ENCODE data around the gene CASZ1.

Gene CASZ1

GRCh38 chr1:10808441-10808840 lies 12.0 kb upstream of the CASZ1 start:
- no peaks in the 10 kb centered on the region for H3K9me3 ChIP-seq (ENCODE audit: insufficient read depth, low read depth, low read length)

GRCh38 chr1:10806966-10807365 lies 10.5 kb upstream of the CASZ1 start:
- H3K4me1 ChIP-seq (ENCODE audit: insufficient read depth, low read length), result no peaks in the 10 kb centered on the region
- no peak overlapping the region for H3K27ac ChIP-seq (ENCODE audit: low read length)
- no peak overlapping the region for H3K4me3 ChIP-seq (ENCODE audit: low read length)
- no peaks in the 10 kb centered on the region for H3K9me3 ChIP-seq (ENCODE audit: insufficient read depth, low read depth, low read length)
- H3K9ac ChIP-seq (ENCODE audit: low read depth, low read length), result no peak overlapping the region
- H3K36me3 ChIP-seq (ENCODE audit: insufficient read depth, low read depth, low read length), result no peaks in the 10 kb centered on the region
- H3K27me3 ChIP-seq (ENCODE audit: insufficient read depth, low read length), result peaks cover 5% of the 10 kb centered on the region; the same call in 1 of the 2 replicates

More at GRCh38 chr1:10808441-10808840, 12.0 kb upstream of the CASZ1 start:
- Histone ChIP-seq H3K27ac (ENCODE audit: low read length) (no peak overlapping the region), H3K27me3 (ENCODE audit: insufficient read depth, low read length) (peaks cover 5% of the 10 kb centered on the region; the same call in 1 of the 2 replicates), H3K9ac (ENCODE audit: low read depth, low read length) (no peak overlapping the region), H3K36me3 (ENCODE audit: insufficient read depth, low read depth, low read length) (no peaks in the 10 kb centered on the region), H3K4me3 (ENCODE audit: low read length) (no peak overlapping the region), H3K4me1 (ENCODE audit: insufficient read depth, low read length) (no peaks in the 10 kb centered on the region)

DNA sequence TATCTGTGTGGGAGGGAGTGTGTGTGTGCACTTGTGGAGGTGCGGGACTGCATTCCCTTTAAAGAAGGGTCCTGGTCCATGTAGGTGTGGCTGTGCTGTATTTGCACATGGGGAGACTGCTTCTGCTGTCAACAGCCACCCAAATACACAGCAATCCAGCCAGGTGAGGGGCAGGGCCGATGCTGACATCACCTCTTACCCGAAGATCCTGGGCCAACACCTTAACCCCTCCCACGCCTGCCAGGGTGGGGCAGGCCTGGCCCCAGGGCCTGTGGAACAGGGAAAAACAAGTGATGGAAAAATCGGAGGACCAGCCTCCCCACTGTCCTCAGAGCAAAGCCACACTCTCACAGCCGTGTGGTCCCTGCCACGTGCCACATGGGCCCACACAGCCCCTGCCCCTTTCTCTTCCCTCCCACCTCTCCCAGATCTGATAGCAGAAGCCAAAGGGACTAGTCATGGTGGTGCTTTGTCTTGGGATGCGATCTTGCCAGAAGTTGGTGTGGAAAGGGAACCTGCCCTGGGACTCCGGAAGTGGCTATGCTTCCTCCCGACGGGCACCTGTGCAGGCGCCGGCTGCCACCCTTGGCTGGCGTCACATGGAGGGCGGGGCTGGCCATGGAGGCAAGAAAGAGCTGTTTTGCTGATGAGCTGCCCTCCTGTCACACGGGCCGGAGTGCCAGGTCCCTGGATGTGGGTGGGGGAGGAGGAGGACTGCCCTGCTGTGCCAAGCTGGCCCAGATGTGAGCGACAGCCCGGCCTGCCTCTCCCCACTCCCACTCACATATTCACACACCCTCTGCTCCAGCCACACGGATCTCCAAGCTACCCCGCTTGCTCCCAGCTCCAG lies 7.8 kb upstream of the CASZ1 start:
- Histone ChIP-seq H3K27me3 (ENCODE audit: insufficient read depth, low read length) (peaks cover 9% of the 10 kb centered on the region; the same call in 1 of the 2 replicates), H3K4me1 (ENCODE audit: insufficient read depth, low read length) (no peaks in the 10 kb centered on the region), H3K36me3 (ENCODE audit: insufficient read depth, low read depth, low read length) (no peaks in the 10 kb centered on the region), H3K27ac (ENCODE audit: low read length) (no peak overlapping the region), H3K9ac (ENCODE audit: low read depth, low read length) (no peak overlapping the region), H3K4me3 (ENCODE audit: low read length) (no peak overlapping the region), H3K9me3 (ENCODE audit: insufficient read depth, low read depth, low read length) (no peaks in the 10 kb centered on the region)

DNA sequence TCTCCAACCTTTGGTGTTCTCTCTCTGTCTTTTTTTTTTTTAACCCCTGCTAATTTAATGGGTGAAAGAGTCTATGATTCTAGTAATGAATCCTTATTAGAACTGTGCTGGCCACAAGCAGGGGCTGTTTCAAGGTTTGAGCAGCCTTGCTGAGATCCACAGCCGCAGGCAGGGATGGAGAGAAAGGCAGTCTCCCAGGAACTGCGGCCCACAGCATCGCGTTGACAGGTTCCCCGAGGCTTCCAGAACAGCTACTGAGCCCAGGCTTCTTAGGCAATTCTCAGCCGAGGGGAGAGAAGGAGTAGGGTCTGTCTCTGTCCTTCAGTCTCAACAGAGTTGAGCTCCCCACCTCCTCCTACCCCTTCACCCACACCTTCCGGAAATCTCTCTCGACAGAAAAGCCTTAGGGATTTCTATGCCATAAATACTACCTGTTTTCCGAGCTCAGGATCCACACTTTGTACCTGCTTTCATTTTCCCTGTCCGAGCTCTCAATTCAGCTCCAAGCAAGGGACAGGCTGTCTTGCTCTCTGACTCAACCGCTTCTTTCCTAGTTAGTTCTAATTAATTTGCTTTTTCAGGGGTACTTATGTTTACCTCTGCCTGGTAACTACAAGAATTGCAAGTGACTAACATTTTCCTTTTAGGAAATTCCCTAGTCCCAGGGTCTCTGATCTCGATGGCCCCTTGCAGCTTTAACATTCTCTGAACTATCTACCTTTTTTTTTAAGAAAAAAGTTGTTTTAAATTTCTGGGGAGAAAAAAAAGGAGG lies 6.7 kb upstream of the CASZ1 start:
- Histone ChIP-seq H3K36me3 (ENCODE audit: insufficient read depth, low read depth, low read length) (no peaks in the 10 kb centered on the region), H3K27ac (ENCODE audit: low read length) (no peak overlapping the region), H3K9me3 (ENCODE audit: insufficient read depth, low read depth, low read length) (no peaks in the 10 kb centered on the region), H3K4me3 (ENCODE audit: low read length) (no peak overlapping the region), H3K4me1 (ENCODE audit: insufficient read depth, low read length) (no peaks in the 10 kb centered on the region), H3K27me3 (ENCODE audit: insufficient read depth, low read length) (peaks cover 15% of the 10 kb centered on the region; the same call in 1 of the 2 replicates), H3K9ac (ENCODE audit: low read depth, low read length) (no peak overlapping the region)

DNA sequence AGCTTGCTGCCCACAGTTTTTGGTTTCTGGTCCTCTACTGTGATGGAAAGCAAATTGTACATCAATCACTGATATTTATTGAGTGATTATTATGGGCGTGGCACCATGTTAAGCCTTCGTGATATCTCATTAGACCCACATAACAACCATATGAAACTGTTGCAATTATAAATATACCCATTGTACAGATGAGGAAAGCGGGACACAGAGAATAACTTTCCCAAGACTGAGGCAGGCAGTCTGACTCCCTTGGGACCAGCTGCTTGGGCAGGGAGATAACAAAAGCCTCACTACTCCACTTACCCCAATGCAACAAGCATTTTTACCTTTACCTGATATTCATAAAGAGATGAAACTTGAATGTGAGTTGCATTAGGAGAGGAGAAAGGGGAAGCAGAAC lies 4.3 kb upstream of the CASZ1 start:
- Histone ChIP-seq H3K4me1 (ENCODE audit: insufficient read depth, low read length) (no peaks in the 10 kb centered on the region), H3K36me3 (ENCODE audit: insufficient read depth, low read depth, low read length) (no peaks in the 10 kb centered on the region), H3K4me3 (ENCODE audit: low read length) (no peak overlapping the region), H3K27ac (ENCODE audit: low read length) (no peak overlapping the region), H3K9me3 (ENCODE audit: insufficient read depth, low read depth, low read length) (no peaks in the 10 kb centered on the region), H3K9ac (ENCODE audit: low read depth, low read length) (no peak overlapping the region), H3K27me3 (ENCODE audit: insufficient read depth, low read length) (peaks cover 28% of the 10 kb centered on the region)

- no peaks in the 10 kb centered on the region for H3K4me1 ChIP-seq (ENCODE audit: insufficient read depth, low read length)
- peaks cover 38% of the 10 kb centered on the region for H3K27me3 ChIP-seq (ENCODE audit: insufficient read depth, low read length)
- H3K4me3 ChIP-seq (ENCODE audit: low read length), result no peak overlapping the region
- H3K36me3 ChIP-seq (ENCODE audit: insufficient read depth, low read depth, low read length), result no peaks in the 10 kb centered on the region
- no peaks in the 10 kb centered on the region for H3K9me3 ChIP-seq (ENCODE audit: insufficient read depth, low read depth, low read length)
- H3K27ac ChIP-seq (ENCODE audit: low read length), result no peak overlapping the region
- no peak overlapping the region for H3K9ac ChIP-seq (ENCODE audit: low read depth, low read length)
These were observed 3.3 kb upstream of the CASZ1 start for GRCh38 chr1:10799726-10800125.

DNA sequence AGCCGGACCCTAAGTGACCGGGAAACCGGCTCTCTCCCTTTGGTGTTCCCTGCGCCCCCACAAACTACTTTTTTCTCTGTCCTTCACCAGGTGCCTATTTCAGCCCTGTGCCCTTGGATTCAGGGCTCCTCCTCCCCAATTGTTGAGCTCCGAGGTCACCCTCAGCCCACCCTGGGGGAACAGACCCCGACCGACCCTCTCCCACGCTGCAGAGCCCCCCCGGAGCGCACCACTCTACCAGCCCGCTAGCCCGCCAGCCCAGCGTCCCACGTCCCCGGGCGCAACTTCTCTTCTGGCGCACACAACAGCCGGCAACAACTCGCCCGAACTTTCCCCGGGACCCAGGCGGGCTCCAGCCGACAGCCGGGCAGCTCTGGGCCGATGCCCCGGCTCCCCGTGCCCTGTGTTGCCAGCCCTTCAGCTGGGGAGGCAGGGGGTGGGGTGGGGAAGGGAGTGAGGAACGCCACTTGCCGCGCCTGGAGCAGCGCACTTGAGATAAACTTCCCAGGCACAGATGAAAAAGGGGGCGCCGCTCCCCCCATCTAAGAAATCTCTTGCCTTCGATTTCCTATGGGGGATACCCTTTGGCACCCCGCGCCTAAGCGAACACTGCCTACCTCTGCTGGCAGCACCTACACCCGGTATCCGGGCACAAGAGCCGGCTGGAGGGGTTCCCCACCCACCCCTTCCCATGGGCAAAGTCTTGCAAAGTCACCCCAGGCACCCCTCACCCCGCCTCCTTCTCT lies 997 bp downstream of the CASZ1 start:
- no peak overlapping the region for H3K9ac ChIP-seq (ENCODE audit: low read depth, low read length)
- H3K36me3 ChIP-seq (ENCODE audit: insufficient read depth, low read depth, low read length), result no peaks in the 10 kb centered on the region
- peaks cover 79% of the 10 kb centered on the region for H3K27me3 ChIP-seq (ENCODE audit: insufficient read depth, low read length)
- H3K4me3 ChIP-seq (ENCODE audit: low read length), result peak overlapping the region; percentile 69
- peaks cover 18% of the 10 kb centered on the region for H3K4me1 ChIP-seq (ENCODE audit: insufficient read depth, low read length)
- H3K27ac ChIP-seq (ENCODE audit: low read length), result no peak overlapping the region
- no peaks in the 10 kb centered on the region for H3K9me3 ChIP-seq (ENCODE audit: insufficient read depth, low read depth, low read length)

- Histone ChIP-seq H3K4me3 (ENCODE audit: low read length) (peak overlapping the region; percentile 69), H3K36me3 (ENCODE audit: insufficient read depth, low read depth, low read length) (no peaks in the 10 kb centered on the region), H3K9ac (ENCODE audit: low read depth, low read length) (no peak overlapping the region; the same call in 1 of the 2 replicates), H3K9me3 (ENCODE audit: insufficient read depth, low read depth, low read length) (no peaks in the 10 kb centered on the region), H3K27ac (ENCODE audit: low read length) (no peak overlapping the region), H3K27me3 (ENCODE audit: insufficient read depth, low read length) (peaks cover 85% of the 10 kb centered on the region), H3K4me1 (ENCODE audit: insufficient read depth, low read length) (peaks cover 18% of the 10 kb centered on the region)
These were observed 1.6 kb downstream of the CASZ1 start for GRCh38 chr1:10794724-10795275.

- H3K36me3 ChIP-seq (ENCODE audit: insufficient read depth, low read depth, low read length), result no peaks in the 10 kb centered on the region
- H3K9ac ChIP-seq (ENCODE audit: low read depth, low read length), result no peak overlapping the region
- H3K4me3 ChIP-seq (ENCODE audit: low read length), result peak overlapping the region; percentile 65
- no peaks in the 10 kb centered on the region for H3K9me3 ChIP-seq (ENCODE audit: insufficient read depth, low read depth, low read length)
- H3K27ac ChIP-seq (ENCODE audit: low read length), result no peak overlapping the region
- peaks cover 75% of the 10 kb centered on the region for H3K27me3 ChIP-seq (ENCODE audit: insufficient read depth, low read length)
- peaks cover 18% of the 10 kb centered on the region for H3K4me1 ChIP-seq (ENCODE audit: insufficient read depth, low read length)
These were observed 3.3 kb downstream of the CASZ1 start for GRCh38 chr1:10793129-10793651.

- no peak overlapping the region for H3K4me3 ChIP-seq (ENCODE audit: low read length)
- peaks cover 18% of the 10 kb centered on the region for H3K4me1 ChIP-seq (ENCODE audit: insufficient read depth, low read length)
- no peaks in the 10 kb centered on the region for H3K9me3 ChIP-seq (ENCODE audit: insufficient read depth, low read depth, low read length)
- H3K27me3 ChIP-seq (ENCODE audit: insufficient read depth, low read length), result peaks cover 59% of the 10 kb centered on the region
- no peak overlapping the region for H3K27ac ChIP-seq (ENCODE audit: low read length)
- no peak overlapping the region for H3K9ac ChIP-seq (ENCODE audit: low read depth, low read length)
- H3K36me3 ChIP-seq (ENCODE audit: insufficient read depth, low read depth, low read length), result no peaks in the 10 kb centered on the region
These were observed 5.1 kb downstream of the CASZ1 start for GRCh38 chr1:10791105-10791951.

All from iPS-20b (cell line).